Activated CD8-positive, alpha-beta memory T cell treated with anti-CD3 and anti-CD28 coated beads, Interleukin-2, amount 10 ng/mL, durations not matched to agents 7 days and 5 days (primary cell): ENCODE results near the gene LRRC59. TPM values are rescaled to one million over a fixed set of nuclear protein-coding genes. Genes with fewer than 3 reads are reported as not detected.
"Not testable (repeated sequence)": the region's sequence is repeated elsewhere in the genome, so short reads cannot be mapped to it uniquely, and the experiment has no call there.

Experiments used
- ATAC-seq: fragments of 150-1000 bp; cut with Tn5 transposase; one replicate; pipeline ENCODE4 v1.10.0; 2021; ENCODE audit warnings: moderate library complexity
- CTCF ChIA-PET: fragments of 350-600 bp; sonication (Branson Sonifier 250); formaldehyde crosslinking; loops from one replicate; lab custom pipeline; 2021; ENCODE audit warnings: antibody characterized with exemption; lab: Charles Lee
- DNase-seq: peaks from one replicate; pipeline ENCODE4 v3.0.0-alpha.2; 2020
- H3K27ac Mint-ChIP-seq: one replicate; pipeline ENCODE4 v1.8.0; 2021; ENCODE audit warnings: mild to moderate bottlenecking, mixed read lengths
- H3K27me3 Mint-ChIP-seq: one replicate; pipeline ENCODE4 v1.8.0; 2021; ENCODE audit warnings: mixed read lengths
- H3K36me3 Mint-ChIP-seq: one replicate; pipeline ENCODE4 v1.8.0; 2021; ENCODE audit warnings: mild to moderate bottlenecking, mixed read lengths
- H3K4me1 Mint-ChIP-seq: one replicate; pipeline ENCODE4 v1.8.0; 2021; ENCODE audit warnings: mixed read lengths
- H3K4me3 Mint-ChIP-seq: one replicate; pipeline ENCODE4 v1.8.0; 2021; ENCODE audit warnings: mild to moderate bottlenecking, moderate library complexity, mixed read lengths
- H3K9me3 Mint-ChIP-seq: one replicate; pipeline ENCODE4 v1.8.0; 2022; ENCODE audit warnings: low read depth, mixed read lengths
- total RNA-seq, 2 experiments: library from RNA; stranded (reverse); gene quantifications; one replicate each; pipeline ENCODE4 v1.2.3, GENCODE V29; 2021

The LRRC59 gene
- total RNA-seq, 2 experiments from 2014 or later = 71.5 to 82.6 TPM

GRCh38 chr17:50421308-50422051 is 24.2 kb upstream of the LRRC59 start:
- H3K27me3 Mint-ChIP-seq = peaks cover 9% of the 10 kb centered on the region
- CTCF ChIA-PET = interaction anchor here (0.5 to 3.5 kb wide), 6 partner anchors 10 to 275 kb away, joined by 3 to 55 read pairs (median 4); partner anchors contain the start of gene LRRC59
- peak overlapping the region; percentile 93 for H3K27ac Mint-ChIP-seq
- peak overlapping the region; percentile 69 for H3K4me3 Mint-ChIP-seq
- no peak for ATAC-seq
- H3K36me3 Mint-ChIP-seq = peaks cover 5% of the 10 kb centered on the region
- DNase-seq = no peak
- H3K4me1 Mint-ChIP-seq = peaks cover 25% of the 10 kb centered on the region
- H3K9me3 Mint-ChIP-seq = no peaks in the 10 kb centered on the region

GRCh38 chr17:50420419-50421112 is 23.2 kb upstream of the LRRC59 start:
- Mint-ChIP-seq H3K4me1 (peaks cover 23% of the 10 kb centered on the region), H3K27me3 (peaks cover 9% of the 10 kb centered on the region), H3K4me3 (peak overlapping the region; percentile 69), H3K9me3 (no peaks in the 10 kb centered on the region), H3K36me3 (peaks cover 5% of the 10 kb centered on the region), H3K27ac (peak overlapping the region; percentile 93)
- DNase-seq (no peak), ATAC-seq (no peak)
- CTCF ChIA-PET = interaction anchor here (1.0 to 3.5 kb wide), 3 partner anchors 11 to 59 kb away, joined by 3 to 55 read pairs (median 9); partner anchors contain the start of gene LRRC59

- CTCF ChIA-PET, H3K9me3 Mint-ChIP-seq, H3K4me3 Mint-ChIP-seq, H3K27me3 Mint-ChIP-seq, H3K36me3 Mint-ChIP-seq, ATAC-seq, DNase-seq, H3K27ac Mint-ChIP-seq: not testable (repeated sequence)
- H3K4me1 Mint-ChIP-seq = peaks cover 15% of the 10 kb centered on the region
Measured at GRCh38 chr17:50419577-50419976, 22.3 kb upstream of the LRRC59 start.

GRCh38 chr17:50414808-50415207 is 17.5 kb upstream of the LRRC59 start:
- ATAC-seq = no peak
- Mint-ChIP-seq H3K4me3 (no peak overlapping the region), H3K9me3 (no peaks in the 10 kb centered on the region), H3K4me1 (no peaks in the 10 kb centered on the region), H3K27ac (no peak overlapping the region), H3K27me3 (peaks cover 19% of the 10 kb centered on the region), H3K36me3 (peaks cover 5% of the 10 kb centered on the region)
- DNase-seq = no peak
- CTCF ChIA-PET = interaction anchor here (1.2 kb wide), 1 partner anchor 18 kb away, joined by 3 read pairs; the partner anchor contains the start of gene LRRC59

- Mint-ChIP-seq H3K27me3 (peaks cover 17% of the 10 kb centered on the region), H3K36me3 (no peaks in the 10 kb centered on the region), H3K9me3 (no peaks in the 10 kb centered on the region), H3K4me1 (no peaks in the 10 kb centered on the region), H3K27ac (no peak overlapping the region), H3K4me3 (no peak overlapping the region)
- no peak for ATAC-seq
- CTCF ChIA-PET = interaction anchor here (0.6 to 1.4 kb wide), 3 partner anchors 14 to 23 kb away, joined by 3 to 4 read pairs (median 4); partner anchors contain the start of gene LRRC59
- DNase-seq = no peak
Measured at GRCh38 chr17:50412188-50412732, 14.9 kb upstream of the LRRC59 start.

- CTCF ChIA-PET = interaction anchor here (5.4 kb wide), 1 partner anchor 11 kb away, joined by 28 read pairs; the partner anchor contains the start of gene LRRC59
- no peak for ATAC-seq
- H3K27ac Mint-ChIP-seq = no peak overlapping the region
- peaks cover 30% of the 10 kb centered on the region for H3K27me3 Mint-ChIP-seq
- H3K9me3 Mint-ChIP-seq = no peaks in the 10 kb centered on the region
- H3K4me1 Mint-ChIP-seq = no peaks in the 10 kb centered on the region
- no peak overlapping the region for H3K4me3 Mint-ChIP-seq
- no peaks in the 10 kb centered on the region for H3K36me3 Mint-ChIP-seq
- DNase-seq = no peak
Measured at GRCh38 chr17:50407921-50408320, 10.6 kb upstream of the LRRC59 start.

- Mint-ChIP-seq H3K9me3 (no peaks in the 10 kb centered on the region), H3K4me1 (no peaks in the 10 kb centered on the region), H3K36me3 (no peaks in the 10 kb centered on the region), H3K27me3 (peaks cover 28% of the 10 kb centered on the region), H3K4me3 (no peak overlapping the region), H3K27ac (no peak overlapping the region)
- DNase-seq = no peak
- CTCF ChIA-PET = interaction anchor here (1.1 to 5.4 kb wide), 2 partner anchors 9 to 206 kb away, joined by 3 to 28 read pairs; partner anchors contain the start of gene LRRC59
- no peak for ATAC-seq
Measured at GRCh38 chr17:50406578-50406977, 9.3 kb upstream of the LRRC59 start.

GRCh38 chr17:50405351-50405750 is 8.0 kb upstream of the LRRC59 start:
- not testable (repeated sequence) for H3K36me3 Mint-ChIP-seq, H3K9me3 Mint-ChIP-seq, H3K4me1 Mint-ChIP-seq, H3K4me3 Mint-ChIP-seq, DNase-seq, ATAC-seq, H3K27ac Mint-ChIP-seq
- peaks cover 27% of the 10 kb centered on the region for H3K27me3 Mint-ChIP-seq
- CTCF ChIA-PET = interaction anchor here (0.8 to 5.4 kb wide), 2 partner anchors 8 to 299 kb away, joined by 3 to 28 read pairs; partner anchors contain the start of gene LRRC59

GRCh38 chr17:50399591-50399990 is 2.3 kb upstream of the LRRC59 start:
- H3K4me1 Mint-ChIP-seq = peaks cover 22% of the 10 kb centered on the region
- not testable (repeated sequence) for H3K27ac Mint-ChIP-seq, ATAC-seq, H3K9me3 Mint-ChIP-seq, H3K27me3 Mint-ChIP-seq, H3K4me3 Mint-ChIP-seq, DNase-seq, H3K36me3 Mint-ChIP-seq
- CTCF ChIA-PET = interaction anchor here (3.9 to 4.9 kb wide), 2 partner anchors 22 to 37 kb away, joined by 46 to 55 read pairs; no protein-coding TSS in a partner anchor

- DNase-seq, H3K27ac Mint-ChIP-seq, H3K4me3 Mint-ChIP-seq, H3K27me3 Mint-ChIP-seq, ATAC-seq, H3K9me3 Mint-ChIP-seq: not testable (repeated sequence)
- CTCF ChIA-PET = interaction anchor here (1.2 to 4.9 kb wide), 9 partner anchors 8 to 102 kb away, joined by 4 to 55 read pairs (median 11); partner anchors contain the start of genes EME1 and MRPL27
- H3K4me1 Mint-ChIP-seq = peaks cover 28% of the 10 kb centered on the region
- H3K36me3 Mint-ChIP-seq = peaks cover 15% of the 10 kb centered on the region
Measured at GRCh38 chr17:50398672-50399071, 1.3 kb upstream of the LRRC59 start.

GRCh38 chr17:50397919-50398285 is 579 bp upstream of the LRRC59 start:
- H3K27ac Mint-ChIP-seq = peak overlapping the region; percentile 89

GRCh38 chr17:50396261-50397110 is 837 bp downstream of the LRRC59 start:
- peak; percentile 44 for DNase-seq
- H3K4me3 Mint-ChIP-seq = peak overlapping the region; percentile 90
- H3K4me1 Mint-ChIP-seq = peaks cover 33% of the 10 kb centered on the region
- peak overlapping the region; percentile 89 for H3K27ac Mint-ChIP-seq
- no peaks in the 10 kb centered on the region for H3K27me3 Mint-ChIP-seq
- ATAC-seq = peak; percentile 13
- no peaks in the 10 kb centered on the region for H3K9me3 Mint-ChIP-seq
- CTCF ChIA-PET = interaction anchor here (0.6 to 4.9 kb wide), 46 partner anchors 8 to 323 kb away, joined by 3 to 55 read pairs (median 4); partner anchors contain the start of genes ACSF2, CACNA1G, COL1A1 and EME1
- H3K36me3 Mint-ChIP-seq = peaks cover 32% of the 10 kb centered on the region

More at GRCh38 chr17:50397919-50398285, 579 bp upstream of the LRRC59 start:
- Mint-ChIP-seq H3K4me1 (peaks cover 33% of the 10 kb centered on the region), H3K27me3 (peaks cover 3% of the 10 kb centered on the region), H3K9me3 (no peaks in the 10 kb centered on the region), H3K4me3 (peak overlapping the region; percentile 90), H3K36me3 (peaks cover 22% of the 10 kb centered on the region)
- DNase-seq = no peak
- CTCF ChIA-PET = interaction anchor here (0.8 to 4.9 kb wide), 40 partner anchors 9 to 297 kb away, joined by 3 to 55 read pairs (median 4); partner anchors contain the start of genes ACSF2, CACNA1G, COL1A1 and EME1
- ATAC-seq = no peak
